Skeletal muscle tissue (tissue), 4 donors: ENCODE data around the gene MTARC2. TPM values are rescaled to one million over a fixed set of nuclear protein-coding genes. Genes with fewer than 3 reads are reported as not detected.

Experiments
- H3K27ac ChIP-seq: one replicate; pipeline ENCODE4 v1.7.0; 2013; ENCODE audit warnings: mild to moderate bottlenecking, low read depth, low read length, inconsistent platforms
- H3K27me3 ChIP-seq, 3 donors: one replicate each; pipeline ENCODE4 v1.7.0; 2013; ENCODE audit warnings: low read length in 3 of 3; ENCODE audit not compliant: control insufficient read depth in 3 of 3, insufficient read depth in 3 of 3
- H3K36me3 ChIP-seq, 3 donors: one replicate each; pipeline ENCODE4 v1.7.0; 2013; ENCODE audit warnings: low read length in 3 of 3; ENCODE audit not compliant: control insufficient read depth in 3 of 3, insufficient read depth in 3 of 3
- H3K4me1 ChIP-seq, 3 donors: one replicate each; pipeline ENCODE4 v1.7.0; 2013; ENCODE audit warnings: low read length in 3 of 3, mild to moderate bottlenecking in 3 of 3; ENCODE audit not compliant: control insufficient read depth in 3 of 3, insufficient read depth in 3 of 3
- H3K4me3 ChIP-seq, 3 donors: one replicate each; pipeline ENCODE4 v1.7.0; 2013; ENCODE audit warnings: low read length in 3 of 3
- H3K9ac ChIP-seq, 3 donors: one replicate each; pipeline ENCODE4 v1.7.0; 2013; ENCODE audit warnings: low read length in 3 of 3, mild to moderate bottlenecking in 3 of 3, moderate library complexity in 2 of 3, low read depth in 1 of 3
- H3K9me3 ChIP-seq, 3 donors: one replicate each; pipeline ENCODE4 v1.7.0; 2013; ENCODE audit warnings: low read length in 3 of 3; ENCODE audit not compliant: control insufficient read depth in 3 of 3
- total RNA-seq: library from RNA; depleted of rRNA; stranded (reverse); fragments of >200 nt; gene quantifications from one replicate; pipeline ENCODE4 v1.2.3, GENCODE V29; 2014
- donor health status: Osteomylitis.

MTARC2 gene
- total RNA-seq, 1 donor from 2014 or later = 10.4 TPM

DNA sequence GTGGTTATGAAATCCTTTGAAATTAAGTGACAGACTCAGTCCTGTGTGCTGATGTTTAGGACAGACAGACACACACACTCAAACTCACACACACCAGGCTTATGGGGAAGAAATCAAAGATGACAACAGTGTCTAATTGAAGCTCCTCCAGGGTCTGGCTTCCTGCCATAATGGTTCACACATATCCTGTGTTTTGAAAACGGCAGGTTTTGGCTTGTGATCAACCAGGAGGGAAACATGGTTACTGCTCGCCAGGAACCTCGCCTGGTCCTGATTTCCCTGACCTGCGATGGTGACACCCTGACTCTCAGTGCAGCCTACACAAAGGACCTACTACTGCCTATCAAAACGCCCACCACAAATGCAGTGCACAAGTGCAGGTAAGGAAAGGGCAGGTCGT lies 43.2 kb downstream of the MTARC2 start:
- H3K4me3 ChIP-seq = no peak overlapping the region
- peak overlapping the region; percentile 9 for H3K27ac ChIP-seq
- no peak overlapping the region for H3K9ac ChIP-seq
- no peaks in the 10 kb centered on the region for H3K27me3 ChIP-seq
- H3K9me3 ChIP-seq = no peaks in the 10 kb centered on the region
- H3K36me3 ChIP-seq = peaks cover 0 to 2% (median 0%) of the 10 kb centered on the region in 3 donors
- H3K4me1 ChIP-seq = peaks cover 11 to 26% (median 14%) of the 10 kb centered on the region in 3 donors

DNA sequence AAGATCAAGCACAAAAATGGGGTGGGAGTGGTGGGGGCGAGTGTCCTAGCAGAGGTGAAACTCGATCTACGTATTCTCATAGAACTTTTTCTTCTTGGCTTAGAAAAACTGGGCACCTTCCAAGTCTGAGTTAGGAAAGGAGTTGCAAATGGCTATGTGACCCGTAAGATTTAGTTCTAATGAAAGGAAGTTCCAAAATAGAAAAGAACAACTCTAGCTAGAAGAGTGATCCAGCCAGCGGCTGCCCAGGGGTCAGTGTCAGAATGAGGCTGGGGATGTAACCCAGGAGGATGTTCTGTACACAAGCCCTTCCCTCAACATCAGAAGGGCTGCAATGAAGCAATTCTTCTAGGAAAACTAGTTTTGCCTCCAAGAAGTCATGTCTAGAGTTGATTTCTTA lies 43.8 kb downstream of the MTARC2 start:
- no peaks in the 10 kb centered on the region for H3K9me3 ChIP-seq
- H3K36me3 ChIP-seq = peaks cover 3 to 6% (median 4%) of the 10 kb centered on the region in 3 donors
- no peak overlapping the region for H3K4me3 ChIP-seq
- H3K9ac ChIP-seq = no peak overlapping the region
- H3K4me1 ChIP-seq = peaks cover 11 to 29% (median 12%) of the 10 kb centered on the region in 3 donors
- H3K27me3 ChIP-seq = no peaks in the 10 kb centered on the region
- H3K27ac ChIP-seq = peak overlapping the region; percentile 9

DNA sequence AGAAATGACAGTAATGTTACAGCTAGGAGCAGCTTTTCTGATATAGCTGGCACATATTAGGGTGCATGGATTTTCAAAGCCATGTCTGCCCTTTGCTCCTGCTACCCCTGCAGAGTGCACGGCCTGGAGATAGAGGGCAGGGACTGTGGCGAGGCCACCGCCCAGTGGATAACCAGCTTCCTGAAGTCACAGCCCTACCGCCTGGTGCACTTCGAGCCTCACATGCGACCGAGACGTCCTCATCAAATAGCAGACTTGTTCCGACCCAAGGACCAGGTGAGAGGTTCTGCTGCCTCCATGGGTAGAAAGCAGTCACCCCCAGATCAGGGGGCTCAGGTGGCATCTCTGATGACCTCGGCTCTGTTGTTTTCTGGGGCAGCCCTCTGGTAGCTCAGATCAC lies 48.4 kb downstream of the MTARC2 start:
- Histone ChIP-seq H3K27me3 (no peaks in the 10 kb centered on the region), H3K36me3 (peaks cover 10 to 17% (median 12%) of the 10 kb centered on the region in 3 donors), H3K4me3 (no peak overlapping the region), H3K9me3 (no peaks in the 10 kb centered on the region), H3K4me1 (peaks cover 6 to 25% (median 8%) of the 10 kb centered on the region in 3 donors), H3K27ac (no peak overlapping the region), H3K9ac (no peak overlapping the region)

DNA sequence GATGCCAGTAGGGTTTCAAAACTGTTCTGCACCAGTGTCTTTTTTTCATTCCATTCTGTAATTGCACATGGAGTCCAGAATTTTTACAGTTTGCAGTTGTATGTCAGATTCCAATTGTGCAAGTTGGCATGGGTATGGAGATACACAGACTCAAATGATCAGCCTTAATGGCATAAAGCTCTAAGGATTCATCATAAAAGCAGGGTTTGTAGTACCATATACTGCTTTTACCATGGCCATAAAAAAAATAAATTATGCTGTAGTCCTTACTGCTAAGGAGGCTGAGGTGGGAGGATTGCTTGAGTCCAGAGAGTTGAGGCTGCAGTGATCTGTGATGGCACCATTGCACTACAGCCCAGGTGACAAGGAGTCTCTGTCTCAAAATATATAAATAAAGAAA lies 48.9 kb downstream of the MTARC2 start:
- no peaks in the 10 kb centered on the region for H3K9me3 ChIP-seq
- H3K27ac ChIP-seq = no peak overlapping the region
- peaks cover 3 to 24% (median 3%) of the 10 kb centered on the region in 3 donors for H3K4me1 ChIP-seq
- H3K4me3 ChIP-seq = no peak overlapping the region
- no peak overlapping the region for H3K9ac ChIP-seq
- peaks cover 13 to 22% (median 17%) of the 10 kb centered on the region in 3 donors for H3K36me3 ChIP-seq
- no peaks in the 10 kb centered on the region for H3K27me3 ChIP-seq

GRCh38 chr1:220797553-220797952 lies 49.4 kb downstream of the MTARC2 start:
- Histone ChIP-seq H3K4me1 (peaks cover 0 to 24% (median 0%) of the 10 kb centered on the region in 3 donors), H3K36me3 (peaks cover 14 to 23% (median 17%) of the 10 kb centered on the region in 3 donors), H3K9ac (no peak overlapping the region), H3K27me3 (no peaks in the 10 kb centered on the region), H3K4me3 (no peak overlapping the region), H3K27ac (peak overlapping the region; percentile 54), H3K9me3 (no peaks in the 10 kb centered on the region)

- Histone ChIP-seq H3K36me3 (peaks cover 14 to 23% (median 17%) of the 10 kb centered on the region in 3 donors), H3K27me3 (no peaks in the 10 kb centered on the region), H3K27ac (no peak overlapping the region), H3K4me3 (no peak overlapping the region), H3K9ac (no peak overlapping the region), H3K4me1 (peaks cover 0 to 23% (median 0%) of the 10 kb centered on the region in 3 donors), H3K9me3 (no peaks in the 10 kb centered on the region)
These were observed 50.2 kb downstream of the MTARC2 start for GRCh38 chr1:220798338-220798737.

GRCh38 chr1:220800262-220800661 lies 52.1 kb downstream of the MTARC2 start:
- Histone ChIP-seq H3K27me3 (no peaks in the 10 kb centered on the region), H3K27ac (no peak overlapping the region), H3K4me1 (peaks cover 0 to 17% (median 0%) of the 10 kb centered on the region in 3 donors), H3K36me3 (peaks cover 14 to 23% (median 17%) of the 10 kb centered on the region in 3 donors), H3K9ac (no peak overlapping the region), H3K9me3 (no peaks in the 10 kb centered on the region), H3K4me3 (no peak overlapping the region)

- peaks cover 9 to 21% (median 11%) of the 10 kb centered on the region in 3 donors for H3K36me3 ChIP-seq
- H3K4me3 ChIP-seq = no peak overlapping the region
- no peaks in the 10 kb centered on the region for H3K9me3 ChIP-seq
- H3K27me3 ChIP-seq = no peaks in the 10 kb centered on the region
- no peaks in the 10 kb centered on the region for H3K4me1 ChIP-seq
- H3K27ac ChIP-seq = no peak overlapping the region
- no peak overlapping the region for H3K9ac ChIP-seq
These were observed 55.5 kb downstream of the MTARC2 start for GRCh38 chr1:220803401-220804201.

GRCh38 chr1:220804202-220804586 lies 56.1 kb downstream of the MTARC2 start:
- H3K27me3 ChIP-seq = no peaks in the 10 kb centered on the region
- H3K9me3 ChIP-seq = no peaks in the 10 kb centered on the region
- no peak overlapping the region for H3K27ac ChIP-seq
- H3K9ac ChIP-seq = no peak overlapping the region
- no peaks in the 10 kb centered on the region for H3K4me1 ChIP-seq
- H3K36me3 ChIP-seq = peaks cover 7 to 18% (median 11%) of the 10 kb centered on the region in 3 donors
- H3K4me3 ChIP-seq = no peak overlapping the region

DNA sequence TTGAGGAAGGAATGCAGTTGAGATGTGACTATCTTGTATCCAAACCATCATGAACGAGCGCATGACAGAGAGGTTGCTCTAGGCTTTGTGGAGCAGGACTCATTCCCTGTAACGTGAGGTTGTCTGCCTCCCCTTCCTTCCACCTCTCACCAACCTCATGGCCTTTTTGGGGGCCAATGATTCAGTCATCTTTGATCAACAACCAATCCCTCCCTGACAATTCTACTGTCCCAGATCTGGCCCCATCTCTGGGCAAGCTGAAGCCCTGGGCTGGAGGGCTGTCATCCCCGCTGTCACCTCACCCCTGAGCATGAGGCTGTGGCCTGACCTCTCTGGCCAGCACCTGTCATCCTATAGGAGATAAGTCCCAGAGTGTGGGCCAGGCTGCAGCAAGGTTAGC lies 58.3 kb downstream of the MTARC2 start:
- no peaks in the 10 kb centered on the region for H3K27me3 ChIP-seq
- H3K27ac ChIP-seq = no peak overlapping the region
- H3K4me1 ChIP-seq = peaks cover 4 to 6% (median 5%) of the 10 kb centered on the region in 3 donors
- H3K9ac ChIP-seq = no peak overlapping the region
- H3K9me3 ChIP-seq = no peaks in the 10 kb centered on the region
- peaks cover 4 to 10% (median 5%) of the 10 kb centered on the region in 3 donors for H3K36me3 ChIP-seq
- H3K4me3 ChIP-seq = no peak overlapping the region
